ENCODE measurements around the gene ZYG11B. TPM values are rescaled to one million over a fixed set of nuclear protein-coding genes. Genes with fewer than 3 reads are reported as not detected.
"Not testable (repeated sequence)": the region's sequence is repeated elsewhere in the genome, so short reads cannot be mapped to it uniquely, and the experiment has no call there.

The ZYG11B gene
- total RNA-seq, 1 experiment from 2014 or later, result 37.7 TPM

- no peaks in the 10 kb centered on the region for H3K27me3 ChIP-seq (replicated peaks)
- no peak overlapping the region for H3K4me3 ChIP-seq
- DNase-seq (ENCODE audit: low read depth in 1 of 2, low spot score in 2 of 2), result no peak
- no peak overlapping the region for H3K27ac ChIP-seq
- no peaks in the 10 kb centered on the region for H3K9me3 ChIP-seq (replicated peaks)
- peaks cover 30% of the 10 kb centered on the region for H3K36me3 ChIP-seq
- peaks cover 13% of the 10 kb centered on the region for H3K4me1 ChIP-seq (replicated peaks)
Observed at GRCh38 chr1:52693843-52694242, 32.4 kb upstream of the ZYG11B start.

GRCh38 chr1:52695627-52696026, 30.6 kb upstream of the ZYG11B start:
- Histone ChIP-seq H3K27me3 (replicated peaks) (no peaks in the 10 kb centered on the region), H3K9me3 (replicated peaks) (no peaks in the 10 kb centered on the region), H3K4me3 (no peak overlapping the region), H3K36me3 (peaks cover 17% of the 10 kb centered on the region), H3K27ac (no peak overlapping the region), H3K4me1 (replicated peaks) (peaks cover 13% of the 10 kb centered on the region)
- DNase-seq (ENCODE audit: low read depth in 1 of 2, low spot score in 2 of 2), result no peak

- peak; percentile 85 to 87 for DNase-seq (ENCODE audit: low read depth in 1 of 2, low spot score in 2 of 2)
- no peaks in the 10 kb centered on the region for H3K9me3 ChIP-seq (replicated peaks)
- peaks cover under 1% of the 10 kb centered on the region; the same call in 1 of the 2 replicates for H3K36me3 ChIP-seq
- peak within 1 kb of the TSS; percentile 55 for H3K4me3 ChIP-seq
- H3K27ac ChIP-seq, result peak within 1 kb of the TSS; percentile 29; the same call in 1 of the 2 replicates
- no peaks in the 10 kb centered on the region for H3K27me3 ChIP-seq (replicated peaks)
- H3K4me1 ChIP-seq (replicated peaks), result peaks cover 14% of the 10 kb centered on the region
Observed at GRCh38 chr1:52697795-52698674, 28.2 kb upstream of the ZYG11B start, which contains the start of gene COA7. TSS of gene COA7 (minus strand) at chr1:52698347. CDS start at chr1:52698326, 21 bp downstream.

GRCh38 chr1:52702886-52703787, 23.1 kb upstream of the ZYG11B start:
- Histone ChIP-seq H3K4me3 (peak overlapping the region; percentile 41), H3K27me3 (replicated peaks) (no peaks in the 10 kb centered on the region), H3K4me1 (replicated peaks) (peaks cover 11% of the 10 kb centered on the region), H3K9me3 (replicated peaks) (no peaks in the 10 kb centered on the region), H3K36me3 (no peaks in the 10 kb centered on the region), H3K27ac (peak overlapping the region; percentile 14; the same call in 1 of the 2 replicates)
- DNase-seq (ENCODE audit: low read depth in 1 of 2, low spot score in 2 of 2), result peak; percentile 68 to 78

GRCh38 chr1:52706136-52706670, 20.1 kb upstream of the ZYG11B start:
- Histone ChIP-seq H3K9me3 (replicated peaks) (no peaks in the 10 kb centered on the region), H3K27ac (no peak overlapping the region), H3K4me1 (replicated peaks) (peaks cover 6% of the 10 kb centered on the region), H3K27me3 (replicated peaks) (no peaks in the 10 kb centered on the region), H3K36me3 (no peaks in the 10 kb centered on the region), H3K4me3 (no peak overlapping the region)
- no peak for DNase-seq (ENCODE audit: low read depth in 1 of 2, low spot score in 2 of 2)

GRCh38 chr1:52706941-52707926, 19.0 kb upstream of the ZYG11B start:
- no peak overlapping the region for H3K27ac ChIP-seq
- no peak for DNase-seq (ENCODE audit: low read depth in 1 of 2, low spot score in 2 of 2)
- H3K4me3 ChIP-seq, result no peak overlapping the region
- H3K36me3 ChIP-seq, result no peaks in the 10 kb centered on the region
- H3K27me3 ChIP-seq (replicated peaks), result no peaks in the 10 kb centered on the region
- H3K9me3 ChIP-seq (replicated peaks), result no peaks in the 10 kb centered on the region
- peaks cover 6% of the 10 kb centered on the region for H3K4me1 ChIP-seq (replicated peaks)

- Histone ChIP-seq H3K4me3 (no peak overlapping the region), H3K36me3 (no peaks in the 10 kb centered on the region), H3K9me3 (replicated peaks) (no peaks in the 10 kb centered on the region), H3K27ac (no peak overlapping the region), H3K4me1 (replicated peaks) (peaks cover 5% of the 10 kb centered on the region), H3K27me3 (replicated peaks) (no peaks in the 10 kb centered on the region)
- DNase-seq (ENCODE audit: low read depth in 1 of 2, low spot score in 2 of 2), result peak in 1 of 2 experiments; percentile 22
Observed at GRCh38 chr1:52707927-52708655, 18.2 kb upstream of the ZYG11B start.

GRCh38 chr1:52709016-52709415, 17.2 kb upstream of the ZYG11B start:
- H3K27me3 ChIP-seq (replicated peaks), result no peaks in the 10 kb centered on the region
- no peaks in the 10 kb centered on the region for H3K36me3 ChIP-seq
- no peaks in the 10 kb centered on the region for H3K4me1 ChIP-seq (replicated peaks)
- H3K27ac ChIP-seq, result no peak overlapping the region
- DNase-seq (ENCODE audit: low read depth in 1 of 2, low spot score in 2 of 2), result no peak
- H3K4me3 ChIP-seq, result no peak overlapping the region
- H3K9me3 ChIP-seq (replicated peaks), result no peaks in the 10 kb centered on the region

GRCh38 chr1:52713590-52713989, 12.7 kb upstream of the ZYG11B start:
- Histone ChIP-seq H3K36me3 (no peaks in the 10 kb centered on the region), H3K4me3 (no peak overlapping the region), H3K27ac (no peak overlapping the region), H3K9me3 (replicated peaks) (no peaks in the 10 kb centered on the region), H3K27me3 (replicated peaks) (no peaks in the 10 kb centered on the region), H3K4me1 (replicated peaks) (no peaks in the 10 kb centered on the region)
- no peak for DNase-seq (ENCODE audit: low read depth in 1 of 2, low spot score in 2 of 2)

- not testable (repeated sequence) for H3K9me3 ChIP-seq (replicated peaks); H3K4me3 ChIP-seq; H3K27ac ChIP-seq; H3K4me1 ChIP-seq (replicated peaks); DNase-seq (ENCODE audit: low read depth in 1 of 2, low spot score in 2 of 2); H3K27me3 ChIP-seq (replicated peaks); H3K36me3 ChIP-seq
Observed at GRCh38 chr1:52715296-52715695, 11.0 kb upstream of the ZYG11B start.

GRCh38 chr1:52723260-52723659, 3.0 kb upstream of the ZYG11B start:
- DNase-seq (ENCODE audit: low read depth in 1 of 2, low spot score in 2 of 2), result no peak
- H3K4me3 ChIP-seq, result no peak overlapping the region
- no peaks in the 10 kb centered on the region for H3K27me3 ChIP-seq (replicated peaks)
- H3K27ac ChIP-seq, result no peak overlapping the region
- H3K36me3 ChIP-seq, result peaks cover 8% of the 10 kb centered on the region; the same call in 1 of the 2 replicates
- H3K4me1 ChIP-seq (replicated peaks), result peaks cover 4% of the 10 kb centered on the region; the same call in 1 of the 2 replicates
- no peaks in the 10 kb centered on the region for H3K9me3 ChIP-seq (replicated peaks)

GRCh38 chr1:52725903-52726264, 369 bp upstream of the ZYG11B start:
- no peak for DNase-seq (ENCODE audit: low read depth in 1 of 2, low spot score in 2 of 2)
- H3K27me3 ChIP-seq (replicated peaks), result no peaks in the 10 kb centered on the region
- H3K4me3 ChIP-seq, result peak overlapping the region; percentile 88
- peak overlapping the region; percentile 31; the same call in 1 of the 2 replicates for H3K27ac ChIP-seq
- peaks cover 8% of the 10 kb centered on the region; the same call in 1 of the 2 replicates for H3K36me3 ChIP-seq
- H3K4me1 ChIP-seq (replicated peaks), result peaks cover 7% of the 10 kb centered on the region; the same call in 1 of the 2 replicates
- H3K9me3 ChIP-seq (replicated peaks), result no peaks in the 10 kb centered on the region

Data from SJSA1 (cell line).